Endothelial cell of umbilical vein (primary cell): ENCODE data around the gene LARGE1.

Source experiments
- EZH2 ChIP-seq: IDR thresholded peaks from 2 replicates; pipeline ENCODE4 v1.6.1; 2012; ENCODE audit warnings: borderline replicate concordance, low read depth, mild to moderate bottlenecking, moderate library complexity, low read length, inconsistent platforms; ENCODE audit not compliant: severe bottlenecking
- JUN ChIP-seq: IDR thresholded peaks from 2 replicates; pipeline ENCODE4 v1.6.1; 2011; ENCODE audit warnings: borderline replicate concordance, low read depth; ENCODE audit not compliant: insufficient read length, insufficient read depth
- MYC ChIP-seq: IDR thresholded peaks from one replicate; pipeline ENCODE4 v1.6.1; 2011; ENCODE audit warnings: mild to moderate bottlenecking, low read depth, low read length
- POLR2A ChIP-seq: IDR thresholded peaks from 2 replicates; pipeline ENCODE4 v1.6.1; 2012; ENCODE audit warnings: low read depth, mild to moderate bottlenecking, control low read depth, low read length
- POLR2AphosphoS5 ChIP-seq: IDR thresholded peaks from 2 replicates; pipeline ENCODE4 v1.6.1; 2012; ENCODE audit warnings: low read depth, mild to moderate bottlenecking, control low read depth, low read length, moderate library complexity; ENCODE audit not compliant: insufficient read depth
- TF ChIP-seq, protein P1 (sequence below), 2 donors: IDR thresholded peaks; 1 replicate in 1 of 2; 2 replicates in 1 of 2; pipeline ENCODE4 v1.5.1; 2011; ENCODE audit warnings: low read length in 2 of 2, mild to moderate bottlenecking in 2 of 2, moderate library complexity in 2 of 2, control low read depth in 1 of 2, inconsistent platforms in 1 of 2, low read depth in 1 of 2; ENCODE audit not compliant: insufficient read depth in 1 of 2; ENCODE audit errors: extremely low read depth in 1 of 2
- TF ChIP-seq, protein P2 (sequence below): IDR thresholded peaks from 2 replicates; pipeline ENCODE4 v1.6.1; 2011; ENCODE audit not compliant: insufficient read depth, insufficient read length

DNA sequence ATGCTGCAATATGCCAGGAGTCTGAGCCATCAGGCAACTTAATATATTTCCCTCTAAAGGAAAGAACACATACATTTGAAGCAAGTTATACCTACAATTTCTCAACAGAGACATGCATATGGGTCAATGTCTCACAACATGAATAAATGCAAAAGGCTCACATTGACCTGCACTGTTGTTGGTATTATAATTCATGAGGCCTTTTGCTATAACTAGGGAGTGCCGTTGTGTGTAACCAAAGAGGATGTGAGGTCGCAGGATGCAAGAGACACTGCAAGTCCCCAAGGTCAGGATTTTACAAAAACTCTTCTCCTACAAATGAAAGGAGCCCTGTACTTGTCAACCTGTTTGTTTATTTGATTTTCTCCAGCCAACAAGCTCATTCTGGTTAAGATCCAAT is 250.5 kb downstream of the LARGE1 start:
- TF ChIP-seq, protein P1, sequence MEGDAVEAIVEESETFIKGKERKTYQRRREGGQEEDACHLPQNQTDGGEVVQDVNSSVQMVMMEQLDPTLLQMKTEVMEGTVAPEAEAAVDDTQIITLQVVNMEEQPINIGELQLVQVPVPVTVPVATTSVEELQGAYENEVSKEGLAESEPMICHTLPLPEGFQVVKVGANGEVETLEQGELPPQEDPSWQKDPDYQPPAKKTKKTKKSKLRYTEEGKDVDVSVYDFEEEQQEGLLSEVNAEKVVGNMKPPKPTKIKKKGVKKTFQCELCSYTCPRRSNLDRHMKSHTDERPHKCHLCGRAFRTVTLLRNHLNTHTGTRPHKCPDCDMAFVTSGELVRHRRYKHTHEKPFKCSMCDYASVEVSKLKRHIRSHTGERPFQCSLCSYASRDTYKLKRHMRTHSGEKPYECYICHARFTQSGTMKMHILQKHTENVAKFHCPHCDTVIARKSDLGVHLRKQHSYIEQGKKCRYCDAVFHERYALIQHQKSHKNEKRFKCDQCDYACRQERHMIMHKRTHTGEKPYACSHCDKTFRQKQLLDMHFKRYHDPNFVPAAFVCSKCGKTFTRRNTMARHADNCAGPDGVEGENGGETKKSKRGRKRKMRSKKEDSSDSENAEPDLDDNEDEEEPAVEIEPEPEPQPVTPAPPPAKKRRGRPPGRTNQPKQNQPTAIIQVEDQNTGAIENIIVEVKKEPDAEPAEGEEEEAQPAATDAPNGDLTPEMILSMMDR (IDR thresholded peaks at IDR 0.05; ENCODE audit: extremely low read depth in 1 of 2, insufficient read depth in 1 of 2, low read depth in 1 of 2, low read length in 2 of 2) = no peak
- no peak for TF ChIP-seq POLR2A
- no peak for TF ChIP-seq POLR2AphosphoS5
- no peak for TF ChIP-seq JUN
- TF ChIP-seq, protein P2, sequence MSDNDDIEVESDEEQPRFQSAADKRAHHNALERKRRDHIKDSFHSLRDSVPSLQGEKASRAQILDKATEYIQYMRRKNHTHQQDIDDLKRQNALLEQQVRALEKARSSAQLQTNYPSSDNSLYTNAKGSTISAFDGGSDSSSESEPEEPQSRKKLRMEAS = no peak
- TF ChIP-seq MYC = no peak
- TF ChIP-seq EZH2 = no peak
